Ovary (tissue), 9 donors: ENCODE measurements around the gene ITSN1. TPM values are rescaled to one million over a fixed set of nuclear protein-coding genes. Genes with fewer than 3 reads are reported as not detected.

Experiments used
- DNase-seq, 5 donors: peaks; one replicate each; pipeline ENCODE4 v3.0.0-alpha.2; 2019 to 2020
- H3K27ac ChIP-seq, 2 donors: fragments of 200-600 bp; one replicate each; pipeline versions ENCODE4 v1.5.1 to v1.8.0; 2019 to 2022
- H3K27me3 ChIP-seq: fragments of 200-600 bp; one replicate; pipeline ENCODE4 v1.8.0; 2022
- H3K36me3 ChIP-seq: fragments of 200-600 bp; sonication (generic); one replicate; pipeline ENCODE4 v1.5.1; 2019
- H3K4me1 ChIP-seq: one replicate; pipeline ENCODE4 v1.8.1; 2013; ENCODE audit warnings: mild to moderate bottlenecking, moderate library complexity; ENCODE audit not compliant: insufficient read depth
- H3K4me3 ChIP-seq: fragments of 200-600 bp; sonication (generic); one replicate; pipeline ENCODE4 v1.5.1; 2017
- H3K9me3 ChIP-seq, 2 donors: fragments of 200-600 bp in 1 of 2; sonication (generic) in 1 of 2; one replicate each; pipeline versions ENCODE4 v1.5.1 to v1.8.1; 2013 to 2019; ENCODE audit warnings: mild to moderate bottlenecking in 1 of 2, moderate library complexity in 1 of 2
- CTCF ChIP-seq, 3 donors: fragments of 450-650 bp in 2 of 3; fragments of 200-600 bp in 1 of 3; IDR thresholded peaks; one replicate each; pipeline versions ENCODE4 v1.5.1 to v1.8.0; 2016 to 2022; ENCODE audit warnings: antibody characterized with exemption in 3 of 3, mild to moderate bottlenecking in 1 of 3
- EP300 ChIP-seq: sonication (generic); formaldehyde crosslinking; IDR thresholded peaks from one replicate; pipeline ENCODE4 v1.6.1; 2017; ENCODE audit warnings: antibody characterized with exemption
- POLR2A ChIP-seq: fragments of 450-650 bp; IDR thresholded peaks from one replicate; pipeline ENCODE4 v1.6.1; 2017; ENCODE audit warnings: antibody characterized with exemption, mild to moderate bottlenecking, moderate library complexity
- WGBS, 3 donors: extraction: QIAGEN DNeasy Blood & Tissue Kit in 1 of 3; methylation state at CpG; one replicate each; pipeline versions ENCODE4 v1.1.5 to v1.1.7; 2013 to 2017; 5-methylcytosine and 5-hydroxymethylcytosine counted together
- intact Hi-C, 4 donors: fragments of 100-400 bp; cut with DNase I; formaldehyde crosslinking; loops; one replicate each; pipeline versions ENCODE4 v1.11.0 to v1.15.1; 2022 to 2023
- polyA plus RNA-seq, 2 donors: library from polyadenylated mRNA; stranded (reverse); fragments of 200-250 nt in 1 of 2; fragments of 350-450 nt in 1 of 2; fragmentation: Illumina TruSeq in 1 of 2; extraction: RNeasy Lipid Tissue Mini Kit (QIAGEN cat#74804) in 1 of 2; gene quantifications; one replicate each; pipeline ENCODE4 v1.2.3, GENCODE V29; 2013 to 2014
- total RNA-seq, 7 donors: library from RNA; depleted of rRNA in 2 of 7; stranded (reverse); fragments of >200 nt in 2 of 7; fragmentation: NEBNext Ultra II Directional in 3 of 7; extraction: Animal tissue kit (Norgen Biotek cat#: 25700) in 3 of 7; gene quantifications; one replicate each; pipeline versions ENCODE4 v1.1.0 to v1.2.4, GENCODE V29; 2016 to 2023
- donor health status: DM: no; HTN: no; CAD: no; lungs with moderate emphysema.
- donor health status: DM: no; HTN: no; CAD: no.
- donor health status: Bipolar disorder and iron deficiency.
- donor health status: DM: yes; HTN: yes; CAD: no.
- donor health status: DM: no; HTN: no; CAD: no.
- donor health status: DM: yes; HTN: yes; CAD: no.

The ITSN1 gene
- total and polyA plus RNA-seq, 9 donors, result 22.6 to 61.3 (median 36.4) TPM

GRCh38 chr21:33733601-33734000 is 91.3 kb downstream of the ITSN1 start:
- intact Hi-C loops, result no loop called here
- WGBS, 3 donors, result 81 to 89% (median 85%) methylated on average over 2 of the region's 2 CpGs

GRCh38 chr21:33734291-33734690 is 92.0 kb downstream of the ITSN1 start:
- intact Hi-C loops, result no loop called here
- no peak for DNase-seq
- TF ChIP-seq EP300 (no peak), POLR2A (no peak), CTCF (IDR thresholded peaks at IDR 0.05) (no peak)
- Histone ChIP-seq H3K4me3 (no peak overlapping the region), H3K27me3 (no peaks in the 10 kb centered on the region), H3K36me3 (no peaks in the 10 kb centered on the region), H3K27ac (no peak overlapping the region), H3K9me3 (no peaks in the 10 kb centered on the region), H3K4me1 (no peaks in the 10 kb centered on the region)
- 56 to 66% (median 66%) methylated on average over 3 of the region's 3 CpGs for WGBS, 3 donors

More at GRCh38 chr21:33733601-33734000, 91.3 kb downstream of the ITSN1 start:
- no peak overlapping the region for H3K27ac ChIP-seq
- H3K4me3 ChIP-seq, result no peak overlapping the region
- no peaks in the 10 kb centered on the region for H3K36me3 ChIP-seq
- no peak for DNase-seq
- no peak for TF ChIP-seq POLR2A
- TF ChIP-seq CTCF (IDR thresholded peaks at IDR 0.05), result no peak
- TF ChIP-seq EP300, result no peak
- H3K27me3 ChIP-seq, result no peaks in the 10 kb centered on the region
- no peaks in the 10 kb centered on the region for H3K9me3 ChIP-seq
- H3K4me1 ChIP-seq, result no peaks in the 10 kb centered on the region

- intact Hi-C loops, result no loop called here
- H3K27ac ChIP-seq, result no peak overlapping the region
- no peaks in the 10 kb centered on the region for H3K4me1 ChIP-seq
- DNase-seq, result no peak
- no peaks in the 10 kb centered on the region for H3K27me3 ChIP-seq
- no peaks in the 10 kb centered on the region for H3K9me3 ChIP-seq
- H3K36me3 ChIP-seq, result no peaks in the 10 kb centered on the region
- 61 to 69% (median 68%) methylated on average over 2 of the region's 2 CpGs for WGBS, 3 donors
- H3K4me3 ChIP-seq, result no peak overlapping the region
- TF ChIP-seq CTCF (IDR thresholded peaks at IDR 0.05), result no peak
- TF ChIP-seq POLR2A, result no peak
- no peak for TF ChIP-seq EP300
These were observed 92.5 kb downstream of the ITSN1 start for GRCh38 chr21:33734818-33735217.

GRCh38 chr21:33736569-33736968 is 94.3 kb downstream of the ITSN1 start:
- TF ChIP-seq CTCF (IDR thresholded peaks at IDR 0.05), result no peak
- no peak for TF ChIP-seq EP300
- TF ChIP-seq POLR2A, result no peak
- intact Hi-C loops, result no loop called here
- DNase-seq, result no peak
- Histone ChIP-seq H3K9me3 (no peaks in the 10 kb centered on the region), H3K4me1 (no peaks in the 10 kb centered on the region), H3K36me3 (no peaks in the 10 kb centered on the region), H3K27me3 (no peaks in the 10 kb centered on the region), H3K27ac (no peak overlapping the region), H3K4me3 (no peak overlapping the region)
- WGBS, 3 donors, result 90 to 93% (median 93%) methylated on average over 3 of the region's 3 CpGs
